HK-2 (cell line): ENCODE measurements around the gene DZIP1.

Experiments
- DNase-seq: peaks from one replicate; pipeline ENCODE4 v3.0.0-alpha.2; 2018; ENCODE audit not compliant: unreplicated experiment

The DZIP1 gene

DNA sequence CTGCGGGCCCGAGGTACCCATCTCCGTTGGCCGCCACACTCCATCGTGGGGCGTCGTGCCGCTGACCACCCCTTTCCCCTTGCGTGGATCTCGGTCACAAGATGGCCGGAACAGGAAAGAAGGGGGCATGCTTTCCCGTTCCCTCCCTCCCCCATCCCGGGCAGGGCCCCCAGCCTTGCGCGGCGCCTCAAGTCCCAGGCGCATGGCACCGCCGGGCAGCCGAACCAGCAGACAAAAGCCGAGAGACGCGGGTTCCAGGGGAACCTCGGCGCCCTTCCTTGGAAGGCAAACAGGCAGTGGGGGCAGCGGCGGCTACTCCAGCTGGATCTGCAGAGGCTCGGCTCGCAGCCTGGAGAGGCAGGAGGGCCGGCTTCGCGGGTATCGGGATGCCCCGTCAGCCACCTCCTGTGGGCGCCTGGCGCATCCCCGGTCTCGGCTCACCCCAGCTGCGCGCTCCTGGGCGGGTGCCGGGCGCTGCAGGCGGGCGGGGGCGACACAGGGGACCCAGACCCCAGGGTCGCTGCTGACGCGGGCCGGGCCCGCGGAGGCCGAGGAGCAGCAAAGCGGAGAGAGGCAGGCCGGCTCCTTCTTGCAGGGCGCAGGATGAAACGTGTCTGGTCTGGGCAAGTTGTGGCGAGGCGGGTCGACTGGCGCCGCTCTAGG is 439 bp downstream of the DZIP1 start:
- DNase-seq = peak; percentile 50

DNA sequence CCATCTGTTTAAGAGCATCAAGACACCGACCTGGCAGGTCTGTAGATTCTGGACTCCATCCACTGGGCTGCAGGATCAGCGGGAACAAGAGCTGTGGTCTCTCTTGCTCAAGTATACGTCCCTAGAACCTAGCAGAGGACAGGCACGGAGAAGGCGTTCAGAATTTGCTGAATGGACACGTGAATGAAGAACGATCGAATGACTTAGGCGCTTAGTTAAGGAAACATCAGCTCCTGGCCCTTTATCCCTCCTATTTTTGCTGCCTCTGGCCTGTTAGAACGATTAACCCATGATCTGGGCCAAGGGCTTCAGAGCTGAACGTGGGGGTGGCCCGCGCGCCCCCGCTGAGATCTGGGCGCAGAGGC is 953 bp downstream of the DZIP1 start:
- no peak for DNase-seq

DNA sequence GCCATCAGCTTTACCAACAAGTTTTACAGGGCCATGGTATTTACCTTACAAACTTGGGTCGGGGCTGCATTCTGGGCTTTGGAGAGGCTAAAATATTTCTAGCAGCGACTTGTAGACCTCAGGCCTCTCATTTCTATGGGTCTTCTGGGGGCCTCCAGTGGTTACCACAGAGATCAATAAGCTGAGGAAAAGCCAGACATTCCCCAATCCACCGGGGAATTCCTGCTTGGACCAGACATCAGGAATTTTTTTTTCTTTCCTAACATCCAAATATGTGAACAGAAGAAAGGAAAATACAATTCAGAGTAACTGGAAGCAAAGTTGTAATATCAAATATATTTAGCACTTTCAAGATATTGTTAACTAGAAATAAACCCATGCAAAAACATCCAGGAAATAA is 1.5 kb downstream of the DZIP1 start:
- DNase-seq = no peak

DNA sequence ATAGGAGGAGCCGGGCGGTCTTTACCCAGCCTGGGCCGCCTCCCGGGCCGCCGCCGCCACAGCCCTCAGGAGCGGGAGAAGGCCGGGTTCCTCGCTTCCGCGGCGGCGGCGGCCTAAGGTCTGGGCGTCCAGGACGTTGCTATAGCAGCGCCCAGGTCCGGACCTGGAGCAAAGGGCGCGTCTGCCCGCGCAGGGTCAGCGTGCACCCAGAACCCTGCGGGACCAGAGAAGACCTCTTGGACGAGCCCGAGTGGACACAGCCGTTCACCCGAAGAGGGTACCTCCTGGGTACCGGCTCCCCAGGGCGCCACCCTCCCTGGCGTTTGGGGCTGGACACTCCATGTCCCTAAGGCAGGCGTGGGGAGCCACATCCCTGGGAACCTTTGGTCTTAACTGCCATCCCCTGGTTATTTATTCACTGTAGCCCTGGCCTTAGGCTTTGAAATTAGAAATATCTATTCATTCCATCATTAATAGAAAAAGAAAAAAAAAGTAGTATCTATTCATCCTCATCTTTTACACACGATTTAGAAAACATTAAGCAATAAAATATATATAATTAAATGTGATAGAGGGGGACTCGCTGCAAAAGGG is 2.4 kb downstream of the DZIP1 start:
- no peak for DNase-seq

DNA sequence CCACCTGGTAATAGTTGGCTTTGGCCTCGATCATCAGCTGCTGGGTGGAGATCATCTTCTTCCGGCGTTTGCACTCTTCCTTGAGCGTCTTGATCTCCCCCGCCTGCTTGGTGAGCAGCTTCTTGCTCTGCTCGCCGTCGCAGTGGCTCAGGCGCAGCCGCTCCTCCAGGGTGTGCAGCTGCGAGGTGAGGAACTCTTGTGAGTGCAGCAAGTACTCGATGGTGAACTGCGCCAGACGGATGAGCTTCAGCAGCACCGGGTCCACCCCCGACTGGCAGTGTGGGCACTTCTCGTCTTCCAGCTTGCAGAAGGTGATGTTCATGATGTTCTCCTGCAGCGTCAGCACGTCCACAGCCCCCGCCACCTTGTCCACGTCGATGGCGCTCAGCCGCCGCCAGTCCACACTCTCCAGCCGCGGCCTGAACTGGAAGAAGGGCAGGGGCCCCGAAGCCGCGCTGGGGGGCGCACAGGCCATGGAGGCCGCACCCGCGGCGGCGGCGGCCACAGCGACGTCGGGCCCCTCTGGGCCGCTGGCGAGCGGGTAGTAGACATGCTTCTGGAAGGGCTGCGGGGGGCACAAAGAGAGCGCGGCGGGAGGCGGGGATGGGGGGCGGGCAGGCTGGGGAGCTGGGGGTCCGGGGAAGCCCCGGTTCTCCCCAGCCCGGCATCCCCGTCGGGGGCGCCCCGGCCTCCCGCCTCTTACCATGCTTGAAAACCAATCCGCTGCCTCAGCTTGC is 3.0 kb downstream of the DZIP1 start:
- DNase-seq = no peak

DNA sequence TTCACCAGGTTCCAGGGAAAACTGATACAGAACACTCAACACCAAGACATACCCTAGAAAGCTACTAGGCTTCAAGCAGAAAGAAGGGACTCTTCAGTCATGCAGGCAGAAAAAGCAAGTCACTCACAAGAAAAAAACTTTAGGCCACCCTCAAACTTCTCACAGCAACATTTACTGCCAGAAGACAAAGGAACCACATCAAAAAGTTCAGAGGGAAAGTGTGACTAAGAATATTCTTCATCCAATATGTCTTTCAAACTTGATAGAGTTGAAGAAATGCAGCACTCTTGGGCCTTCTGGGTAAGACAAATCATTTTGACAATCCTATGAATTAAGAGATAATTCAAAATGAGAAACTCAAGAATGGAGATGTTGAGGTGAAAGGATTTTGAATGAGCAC is 7.7 kb downstream of the DZIP1 start:
- no peak for DNase-seq

DNA sequence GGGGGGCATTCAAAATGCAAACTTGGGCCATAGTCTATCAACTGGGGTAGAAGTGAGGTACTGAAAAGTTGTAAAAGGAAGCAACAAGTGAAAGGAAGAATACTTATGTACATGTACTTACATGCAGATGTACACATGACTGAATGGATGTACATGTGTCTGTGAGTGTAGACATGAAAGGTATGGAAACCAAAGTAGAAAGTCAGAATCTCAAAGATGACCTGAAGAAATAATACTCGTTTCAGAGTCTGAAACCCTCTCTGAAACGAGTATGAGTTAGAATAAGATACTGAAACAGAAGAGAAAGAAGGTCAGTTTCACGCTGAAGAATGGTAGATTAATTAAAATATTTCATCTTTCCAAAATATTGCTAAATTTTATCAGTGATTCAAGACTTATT is 13.9 kb downstream of the DZIP1 start:
- DNase-seq = no peak

DNA sequence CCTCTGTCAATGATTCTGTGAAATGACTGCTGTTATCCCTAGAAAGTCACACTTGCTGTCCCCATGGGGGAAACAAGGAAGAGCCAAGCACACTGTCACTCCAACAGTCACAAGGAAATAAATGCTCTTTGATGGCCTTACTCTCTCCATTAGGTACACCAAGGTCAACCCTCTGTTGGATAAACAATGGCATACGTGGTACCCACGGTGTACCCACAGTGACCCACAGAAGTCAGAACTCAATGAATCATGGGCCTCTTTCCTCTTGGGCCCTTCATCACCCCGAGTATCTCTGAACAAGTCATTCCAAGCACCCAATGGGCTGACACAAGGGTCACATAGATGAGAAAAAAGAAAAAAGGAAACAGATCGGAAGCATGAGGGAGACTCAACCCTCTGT is 15.4 kb downstream of the DZIP1 start:
- DNase-seq = no peak

DNA sequence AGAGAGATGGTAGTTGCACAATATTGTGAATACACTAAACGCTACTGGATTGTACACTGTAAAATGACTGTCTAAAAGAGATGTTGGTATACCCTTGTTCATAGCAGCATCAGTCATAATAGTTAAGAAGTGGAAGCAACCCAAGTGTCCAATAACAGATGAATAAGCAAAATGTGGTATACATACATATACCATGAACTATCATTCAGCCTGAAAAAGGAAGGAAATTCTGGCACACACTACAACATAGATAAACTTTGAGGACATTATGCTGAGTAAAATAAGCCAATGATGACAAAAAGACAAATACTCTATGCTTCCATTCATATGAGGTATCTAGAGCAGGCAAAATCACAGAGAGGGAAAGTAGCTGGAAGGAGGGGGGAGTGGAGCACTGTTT is 16.0 kb downstream of the DZIP1 start:
- DNase-seq = no peak

DNA sequence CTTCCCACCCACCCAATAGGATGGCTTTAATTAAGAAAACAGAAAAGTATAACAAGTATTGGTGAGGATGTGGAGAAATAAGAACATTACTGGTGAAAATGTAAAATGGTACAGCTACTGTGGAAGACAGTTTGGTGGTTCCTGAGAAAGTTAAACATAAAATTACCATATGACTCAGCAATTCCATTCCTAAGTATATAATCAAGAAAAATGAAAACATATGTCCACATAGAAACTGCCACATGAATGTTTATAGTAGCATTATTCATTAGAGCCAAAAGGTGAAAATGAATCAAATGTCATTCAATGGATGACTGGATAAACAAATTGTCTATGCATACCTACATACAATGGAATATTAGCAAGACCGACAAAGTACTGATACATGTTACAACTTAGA is 16.9 kb downstream of the DZIP1 start:
- no peak for DNase-seq

DNA sequence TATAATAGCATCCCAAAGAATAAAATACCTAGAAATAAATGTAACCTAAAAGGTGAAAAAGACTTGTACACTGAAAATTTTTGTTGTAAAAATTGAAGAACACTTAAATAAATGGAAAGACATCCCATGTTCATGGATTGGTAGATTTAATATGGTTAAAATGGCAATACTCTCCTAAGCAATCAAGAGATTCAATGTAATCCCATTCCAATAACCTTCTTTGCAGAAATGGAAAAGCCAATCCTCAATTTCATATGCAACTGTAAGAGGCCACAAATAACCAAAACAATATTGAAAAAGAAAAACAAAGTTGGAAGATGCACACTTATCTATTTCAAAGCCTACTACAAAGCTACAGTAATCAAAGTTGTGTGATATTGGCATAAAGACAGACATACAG is 17.7 kb downstream of the DZIP1 start:
- DNase-seq = no peak

DNA sequence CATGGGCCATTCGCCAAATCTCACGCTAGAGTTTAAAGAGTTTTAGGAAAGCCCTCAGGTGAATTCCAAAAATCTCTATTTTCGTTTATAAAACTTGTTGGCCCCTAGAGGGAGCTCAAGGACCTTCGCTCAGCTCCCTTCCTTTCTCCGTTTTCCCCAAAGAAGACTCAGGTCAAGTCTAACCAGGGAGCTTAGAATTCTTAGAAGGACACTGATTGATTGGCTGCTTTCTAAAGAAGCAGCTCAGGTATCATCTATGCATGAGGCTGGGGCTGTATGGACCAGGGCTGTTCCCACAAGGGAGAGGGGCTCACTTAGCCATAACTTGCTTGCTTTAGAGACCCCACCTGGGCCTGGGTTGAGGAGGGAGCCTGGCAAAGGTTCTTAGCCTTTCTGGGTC is 20.5 kb downstream of the DZIP1 start:
- DNase-seq = peak; percentile 10

DNA sequence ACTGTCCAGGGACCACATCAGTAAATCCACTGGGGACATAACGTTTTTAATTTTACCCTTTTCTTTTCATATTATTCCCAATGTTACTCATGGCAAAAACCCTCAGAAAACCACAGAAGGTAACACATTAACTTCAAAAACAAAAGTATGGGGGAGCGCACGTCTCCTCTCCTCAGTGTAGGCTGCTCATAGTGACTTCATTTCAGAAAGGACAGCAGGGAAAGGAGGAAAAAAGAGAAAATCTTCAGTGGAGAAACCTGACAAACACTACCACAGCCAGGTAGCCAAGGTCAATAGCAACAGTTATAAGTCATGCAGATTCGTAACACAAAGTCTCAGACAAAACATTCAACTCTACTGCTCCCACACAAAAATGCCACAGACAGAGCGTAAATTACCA is 21.4 kb downstream of the DZIP1 start:
- DNase-seq = no peak

DNA sequence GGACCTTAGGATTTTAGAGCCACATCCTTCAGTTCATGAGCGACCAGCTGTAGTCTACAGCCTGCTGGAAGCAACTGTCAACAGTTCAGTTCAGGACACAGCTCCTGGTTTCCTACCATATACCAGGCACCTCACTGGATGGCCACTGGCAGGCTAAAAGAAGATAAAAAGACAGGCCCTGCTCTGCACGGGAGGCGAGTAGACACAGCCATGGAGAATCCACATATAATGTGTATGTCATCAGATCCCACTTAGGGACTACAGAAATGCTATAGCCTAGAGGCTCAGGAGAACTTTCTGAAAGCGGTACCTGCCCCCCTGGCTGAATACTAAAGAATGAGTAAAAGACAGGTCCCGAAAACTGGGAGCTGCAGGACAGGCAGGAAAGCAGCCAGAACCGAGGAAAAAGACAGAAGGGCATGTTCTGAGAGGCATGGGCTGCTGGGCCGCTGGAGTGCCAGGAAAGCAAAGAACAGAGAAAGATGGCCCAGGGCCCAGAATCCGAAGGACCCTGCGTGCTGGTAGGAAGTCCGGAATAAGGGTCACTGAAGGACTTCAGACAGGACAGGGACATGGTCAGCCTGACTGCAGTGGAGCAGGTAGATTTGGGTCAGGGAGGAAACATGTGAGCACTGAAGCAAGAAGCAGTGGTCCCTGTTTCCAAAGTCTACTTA is 23.5 kb downstream of the DZIP1 start:
- no peak for DNase-seq

DNA sequence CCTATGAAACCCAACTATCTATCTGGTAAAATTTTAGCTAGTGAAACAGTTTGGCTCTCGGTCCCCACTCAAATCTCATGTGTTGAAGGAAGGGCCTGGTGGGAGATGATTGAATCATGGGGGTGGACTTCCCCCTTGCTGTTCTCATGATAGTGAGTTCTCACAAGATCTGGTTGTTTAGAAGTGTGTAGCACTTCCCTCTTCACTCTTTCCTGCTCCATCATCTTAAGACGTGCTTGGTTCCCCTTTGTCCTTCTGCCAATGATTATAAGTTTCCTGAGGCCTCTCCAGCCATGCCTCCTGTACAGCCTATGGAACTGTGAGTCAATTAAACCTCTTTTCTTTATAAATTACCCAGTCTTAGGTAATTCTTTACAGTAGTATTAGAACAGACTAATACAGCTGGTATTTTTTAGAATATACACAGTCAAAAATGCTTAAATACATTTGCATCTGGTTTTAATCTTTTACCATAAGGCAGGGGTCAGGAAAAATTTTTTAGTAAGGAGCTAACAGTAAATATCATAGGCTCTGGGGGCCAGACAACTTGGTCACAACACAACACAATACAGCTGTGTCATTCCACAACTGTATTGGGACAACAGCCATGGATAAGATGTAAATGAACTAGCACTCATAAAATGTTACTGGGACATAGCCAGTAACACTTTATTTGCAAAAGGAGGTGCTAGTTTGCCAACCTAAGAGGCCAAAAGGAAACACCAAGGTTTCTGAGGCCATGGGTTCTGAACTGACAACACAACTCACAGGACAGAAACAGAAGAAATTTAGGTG is 24.3 kb downstream of the DZIP1 start:
- DNase-seq = no peak

DNA sequence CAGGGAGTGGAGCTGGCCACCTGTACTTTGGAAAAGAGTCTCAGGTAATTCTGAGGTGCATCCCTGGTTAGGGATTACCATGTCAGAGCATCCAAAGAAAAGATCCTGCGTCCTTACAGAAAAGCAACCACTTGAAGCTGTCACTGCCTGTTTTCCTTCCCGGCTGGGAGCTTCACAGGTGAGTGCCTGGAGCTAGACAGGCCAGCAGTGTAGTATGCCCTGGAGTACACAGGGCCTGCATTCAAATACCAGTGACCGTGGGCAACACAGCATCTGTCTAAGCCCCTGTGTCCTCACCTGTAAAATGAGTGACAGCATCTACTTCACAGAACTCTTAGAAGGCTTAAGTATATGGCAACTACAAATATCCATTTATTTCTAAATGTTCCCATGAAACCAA is 29.0 kb downstream of the DZIP1 start:
- no peak for DNase-seq

DNA sequence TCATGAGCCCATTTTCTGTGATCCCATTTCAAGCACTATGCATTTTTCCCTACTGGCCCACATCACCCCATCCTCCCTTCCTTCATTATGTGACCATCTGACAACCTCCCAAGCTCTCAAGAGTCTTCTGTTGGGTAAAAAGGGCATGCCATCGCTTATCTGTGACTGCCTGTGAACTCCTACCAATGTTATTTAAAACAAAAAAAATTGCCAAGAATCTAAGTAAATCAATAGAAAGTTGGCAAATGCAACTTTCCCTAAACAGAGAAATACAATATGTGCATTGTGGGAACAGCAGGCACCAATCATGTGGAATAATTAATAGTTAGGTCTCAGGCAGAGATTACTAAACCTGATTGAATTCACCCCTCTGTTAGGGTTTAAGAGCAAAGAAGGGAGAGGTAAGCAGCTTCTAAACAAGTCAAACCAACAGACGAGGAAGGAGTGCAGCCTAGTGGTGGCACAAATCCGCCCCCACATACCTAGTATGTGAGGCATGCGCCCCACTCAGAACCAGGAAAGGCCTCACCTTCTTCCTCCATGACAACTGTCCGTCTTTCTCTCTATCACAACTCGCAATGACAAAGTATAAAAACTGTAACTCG is 29.8 kb downstream of the DZIP1 start:
- no peak for DNase-seq

DNA sequence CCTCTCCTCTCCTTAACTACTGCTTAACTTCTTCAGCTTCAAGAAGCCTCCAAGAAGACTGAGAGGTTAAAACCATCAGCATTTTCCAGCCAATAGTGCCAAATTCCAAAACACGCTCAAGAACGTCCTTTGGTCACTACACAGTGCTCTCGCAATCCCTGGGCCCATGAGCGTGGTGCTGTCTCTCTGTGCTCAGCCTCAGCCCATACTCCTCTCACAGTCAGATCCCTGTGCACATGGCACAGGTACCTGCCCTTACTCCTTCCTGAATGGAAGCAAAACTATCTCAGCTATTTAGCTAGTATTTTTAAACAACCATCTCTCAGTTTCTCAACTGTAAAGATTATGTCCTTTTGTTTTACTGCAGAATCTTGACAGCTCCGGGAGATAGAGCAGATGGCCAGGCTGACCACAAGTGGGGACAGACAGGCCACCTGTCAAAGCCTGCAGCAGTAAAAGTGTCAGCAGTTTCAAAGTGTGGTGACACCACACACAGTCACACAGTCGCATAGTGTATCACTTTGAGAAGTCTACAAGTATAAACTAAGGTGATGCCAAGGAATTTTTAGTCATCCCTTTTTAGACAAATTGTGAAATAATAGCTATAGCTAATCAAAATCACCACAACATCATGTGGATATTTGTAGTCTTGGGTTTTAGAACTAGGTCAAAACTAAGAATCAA is 35.7 kb downstream of the DZIP1 start:
- no peak for DNase-seq

DNA sequence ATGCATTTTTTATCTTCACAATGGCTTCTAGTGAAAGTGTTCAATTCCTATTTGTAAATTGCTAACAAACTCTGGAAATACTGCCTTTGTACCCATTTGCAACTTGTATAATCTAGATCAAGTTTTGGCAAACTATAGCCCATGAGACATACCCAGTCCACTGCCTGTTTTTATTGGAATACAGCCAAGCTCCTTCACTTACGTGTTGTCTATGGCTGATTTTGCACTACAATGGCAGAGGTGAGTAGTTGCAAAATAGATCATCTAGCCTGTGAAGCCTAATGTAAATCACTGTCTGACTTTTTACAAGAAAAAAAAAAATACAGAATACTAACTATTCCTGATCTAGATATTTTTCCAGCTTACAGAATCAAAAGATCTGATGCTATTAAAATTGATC is 37.1 kb downstream of the DZIP1 start:
- no peak for DNase-seq

DNA sequence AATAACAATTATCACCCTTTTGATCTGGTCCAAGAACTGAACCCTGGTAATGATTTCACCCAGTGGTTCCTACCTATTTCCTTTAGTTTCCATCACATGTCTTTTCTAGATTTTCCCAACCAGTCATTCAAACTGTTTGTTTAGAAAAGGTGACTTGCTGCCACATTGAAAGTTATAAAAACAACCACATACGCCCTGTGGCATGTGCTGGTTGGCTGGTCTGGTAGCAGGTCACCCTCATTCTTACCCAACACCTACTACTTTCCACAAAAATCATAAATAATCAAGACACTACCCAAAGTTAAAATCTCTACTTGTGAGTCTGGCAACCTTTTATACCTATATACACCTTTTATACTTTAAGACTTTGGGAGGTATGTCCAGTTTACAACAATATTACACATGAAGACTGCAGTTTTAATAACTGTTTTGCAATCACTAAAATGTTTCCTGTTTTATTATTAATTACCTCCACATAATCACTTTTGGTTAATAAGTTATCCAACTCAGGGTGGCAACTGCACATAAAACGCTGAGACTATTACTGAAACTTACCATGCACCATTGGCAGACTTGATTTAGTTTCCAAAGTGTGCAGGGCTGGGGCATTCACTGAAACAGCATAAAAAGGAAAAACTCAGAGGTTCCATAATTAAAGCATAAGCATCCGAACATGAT is 38.9 kb downstream of the DZIP1 start:
- no peak for DNase-seq

DNA sequence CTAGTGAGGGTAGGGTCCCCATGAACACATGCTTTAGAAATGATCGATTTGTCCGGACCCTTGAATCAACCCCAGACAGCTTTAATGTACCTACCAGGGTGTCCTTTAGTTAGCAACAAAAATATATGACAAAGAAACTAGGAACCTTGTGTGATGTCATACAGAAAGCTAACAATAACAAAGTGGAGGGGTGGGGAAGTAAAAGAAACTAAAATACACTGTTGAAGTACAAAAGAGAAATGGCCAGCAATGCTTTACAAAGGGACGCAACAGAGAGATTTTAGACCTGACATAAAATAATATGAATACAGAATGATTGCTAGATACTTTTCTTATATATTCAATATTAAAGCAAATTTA is 40.0 kb downstream of the DZIP1 start:
- no peak for DNase-seq
